Glutamatergic neuron (in vitro differentiated cells): ENCODE measurements around the gene RHBDF2. TPM values are rescaled to one million over a fixed set of nuclear protein-coding genes. Genes with fewer than 3 reads are reported as not detected.

Experiments
- DNase-seq: peaks from one replicate; pipeline ENCODE4 v3.0.0; 2022
- H3K27ac Mint-ChIP-seq: one replicate; pipeline ENCODE4 v1.8.0; 2020; ENCODE audit warnings: mild to moderate bottlenecking, mixed read lengths, inconsistent platforms; ENCODE audit not compliant: unreplicated experiment
- H3K27me3 Mint-ChIP-seq: one replicate; pipeline ENCODE4 v1.8.0; 2020; ENCODE audit warnings: mild to moderate bottlenecking, moderate library complexity, mixed read lengths, inconsistent platforms; ENCODE audit not compliant: unreplicated experiment
- H3K36me3 Mint-ChIP-seq: one replicate; pipeline ENCODE4 v1.8.0; 2020; ENCODE audit warnings: mild to moderate bottlenecking, mixed read lengths, inconsistent platforms; ENCODE audit not compliant: unreplicated experiment
- H3K4me1 Mint-ChIP-seq: one replicate; pipeline ENCODE4 v1.8.0; 2020; ENCODE audit warnings: mild to moderate bottlenecking, low read depth, mixed read lengths, inconsistent platforms; ENCODE audit not compliant: unreplicated experiment
- H3K4me3 Mint-ChIP-seq: one replicate; pipeline ENCODE4 v1.8.0; 2020; ENCODE audit warnings: mild to moderate bottlenecking, mixed read lengths, inconsistent platforms; ENCODE audit not compliant: unreplicated experiment
- H3K9me3 Mint-ChIP-seq: one replicate; pipeline ENCODE4 v1.8.0; 2020; ENCODE audit warnings: mild to moderate bottlenecking, moderate library complexity, mixed read lengths, inconsistent platforms; ENCODE audit not compliant: unreplicated experiment
- CTCF ChIP-seq: fragments of 200-600 bp; sonication (generic); IDR thresholded peaks from one replicate; pipeline ENCODE4 v1.5.0; 2021; ENCODE audit not compliant: partially characterized antibody, unreplicated experiment
- long read RNA-seq: library from polyadenylated mRNA; unstranded; transcript quantifications from one replicate; pipeline ENCODE4 v2.0.0, GENCODE V29; 2020; ENCODE audit not compliant: unreplicated experiment
- total RNA-seq: library from RNA; stranded (reverse); fragmentation: NEBNext Ultra II Directional; extraction: Animal tissue kit (Norgen Biotek cat#: 25700); gene quantifications from one replicate; pipeline ENCODE4 v1.2.1, GENCODE V29; 2021; ENCODE audit not compliant: unreplicated experiment

RHBDF2 gene
- total RNA-seq, result 1.9 TPM
- long read RNA-seq, result 0 reads

- no peak for TF ChIP-seq CTCF
- peak within 1 kb of the TSS; percentile 90 for H3K4me3 Mint-ChIP-seq
- H3K9me3 Mint-ChIP-seq, result peaks cover 7% of the 10 kb centered on the region
- peak; percentile 78 for DNase-seq
- H3K27ac Mint-ChIP-seq, result no peak within 1 kb of the TSS
- peaks cover 16% of the 10 kb centered on the region for H3K4me1 Mint-ChIP-seq
- H3K36me3 Mint-ChIP-seq, result no peaks in the 10 kb centered on the region
- peaks cover 12% of the 10 kb centered on the region for H3K27me3 Mint-ChIP-seq
Measured at GRCh38 chr17:76501018-76501826, at the start of gene RHBDF2. TSS of gene RHBDF2 (minus strand) at chr17:76501423. CDS start at chr17:76481524, 19,899 bp downstream.

GRCh38 chr17:76549539-76549938 is 48.3 kb upstream of the RHBDF2 start:
- no peak for DNase-seq
- Mint-ChIP-seq H3K4me3 (no peak overlapping the region), H3K9me3 (peaks cover 6% of the 10 kb centered on the region), H3K27ac (no peak overlapping the region), H3K27me3 (peaks cover 1% of the 10 kb centered on the region), H3K36me3 (no peaks in the 10 kb centered on the region), H3K4me1 (peaks cover 13% of the 10 kb centered on the region)
- no peak for TF ChIP-seq CTCF

GRCh38 chr17:76549215-76549518 is 47.9 kb upstream of the RHBDF2 start:
- Mint-ChIP-seq H3K9me3 (peaks cover 5% of the 10 kb centered on the region), H3K36me3 (no peaks in the 10 kb centered on the region), H3K4me1 (peaks cover 14% of the 10 kb centered on the region), H3K27ac (no peak overlapping the region), H3K27me3 (peaks cover under 1% of the 10 kb centered on the region), H3K4me3 (no peak overlapping the region)
- no peak for TF ChIP-seq CTCF
- DNase-seq, result no peak

GRCh38 chr17:76548378-76549214 is 47.4 kb upstream of the RHBDF2 start:
- H3K9me3 Mint-ChIP-seq, result peaks cover 10% of the 10 kb centered on the region
- no peak for TF ChIP-seq CTCF
- H3K4me3 Mint-ChIP-seq, result no peak overlapping the region
- peaks cover 19% of the 10 kb centered on the region for H3K4me1 Mint-ChIP-seq
- no peak for DNase-seq
- H3K27ac Mint-ChIP-seq, result no peak overlapping the region
- no peaks in the 10 kb centered on the region for H3K36me3 Mint-ChIP-seq
- peaks cover 6% of the 10 kb centered on the region for H3K27me3 Mint-ChIP-seq
